Posterior cingulate gyrus (tissue), 11 donors: ENCODE data around the gene OR4F29.
"Not testable (repeated sequence)": the region's sequence is repeated elsewhere in the genome, so short reads cannot be mapped to it uniquely, and the experiment has no call there.

ENCODE experiments used
- DNase-seq, 10 donors: peaks; one replicate each; pipeline versions ENCODE4 v3.0.0 to v3.0.0-alpha.2; 2020 to 2021; ENCODE audit warnings: mixed read lengths in 3 of 10
- intact Hi-C: fragments of 100-400 bp; cut with DNase I; formaldehyde crosslinking; loops from one replicate; pipeline ENCODE4 v1.15.1; 2023

Gene OR4F29

GRCh38 chr1:451578-451977 lies at the start of gene OR4F29:
Gene OR4F29, minus strand, starts transcription at chr1:451678. Its CDS starts 0 bp downstream, at chr1:451678.
- DNase-seq, intact Hi-C loops: not testable (repeated sequence)
